Activated CD4-positive, alpha-beta T cell treated with anti-CD3 and anti-CD28 coated beads, Interleukin-2, amount 50 U/mL, for 1 hour (primary cell): ENCODE results near the gene MSRB2.
"Not testable (repeated sequence)": the region's sequence is repeated elsewhere in the genome, so short reads cannot be mapped to it uniquely, and the experiment has no call there.

Source experiments
- DNase-seq: peaks from one replicate; pipeline ENCODE4 v3.0.0-alpha.2; 2020

MSRB2 gene

DNA sequence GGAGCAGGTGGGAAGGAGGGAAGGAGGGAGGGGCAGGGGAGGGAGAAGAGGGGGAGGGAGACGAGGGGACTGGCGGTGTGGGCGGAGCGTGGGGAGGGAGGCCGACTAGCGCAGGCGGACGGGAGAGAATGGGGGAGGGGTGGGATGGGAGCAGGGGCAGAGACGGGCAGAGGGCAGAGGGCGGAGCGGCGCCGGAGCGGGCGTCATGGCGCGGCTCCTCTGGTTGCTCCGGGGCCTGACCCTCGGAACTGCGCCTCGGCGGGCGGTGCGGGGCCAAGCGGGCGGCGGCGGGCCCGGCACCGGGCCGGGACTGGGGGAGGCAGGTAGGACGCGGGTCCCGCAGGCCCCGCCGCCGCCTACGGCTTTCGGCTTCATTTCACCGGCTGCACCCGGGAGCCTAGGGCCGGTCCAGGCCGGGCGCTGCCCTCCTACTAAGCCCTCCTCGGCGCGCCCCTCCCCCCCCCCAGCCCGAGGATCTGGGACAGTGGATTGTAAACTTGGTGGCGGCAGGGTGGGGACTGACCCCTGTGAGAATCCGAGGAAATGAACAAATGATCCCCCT is at the start of gene MSRB2:
TSS of gene MSRB2 (plus strand) at position 176 of the 562 bp plus-strand sequence. CDS start at position 206, 30 bp downstream.
- peak; percentile 69 for DNase-seq

DNA sequence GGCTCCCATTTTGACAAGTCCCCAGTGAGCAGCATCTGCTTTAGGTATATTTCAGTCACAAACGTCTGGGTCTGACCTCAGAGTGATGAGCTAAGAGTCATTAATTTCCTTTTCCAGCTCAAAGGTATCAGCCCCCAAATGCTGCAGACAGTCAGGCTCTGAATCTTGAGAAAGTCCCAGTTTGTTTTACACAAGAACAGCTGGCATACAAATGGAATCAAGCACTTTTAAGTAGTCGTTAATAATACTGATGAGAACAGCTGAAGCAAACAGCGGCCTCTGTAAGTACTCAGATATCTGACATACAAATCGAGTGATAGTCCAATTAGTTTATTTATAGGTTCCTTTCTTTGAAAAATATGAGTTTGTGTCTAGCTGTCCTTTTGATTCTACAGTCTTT is 49.4 kb upstream of the MSRB2 start:
- no peak for DNase-seq

DNA sequence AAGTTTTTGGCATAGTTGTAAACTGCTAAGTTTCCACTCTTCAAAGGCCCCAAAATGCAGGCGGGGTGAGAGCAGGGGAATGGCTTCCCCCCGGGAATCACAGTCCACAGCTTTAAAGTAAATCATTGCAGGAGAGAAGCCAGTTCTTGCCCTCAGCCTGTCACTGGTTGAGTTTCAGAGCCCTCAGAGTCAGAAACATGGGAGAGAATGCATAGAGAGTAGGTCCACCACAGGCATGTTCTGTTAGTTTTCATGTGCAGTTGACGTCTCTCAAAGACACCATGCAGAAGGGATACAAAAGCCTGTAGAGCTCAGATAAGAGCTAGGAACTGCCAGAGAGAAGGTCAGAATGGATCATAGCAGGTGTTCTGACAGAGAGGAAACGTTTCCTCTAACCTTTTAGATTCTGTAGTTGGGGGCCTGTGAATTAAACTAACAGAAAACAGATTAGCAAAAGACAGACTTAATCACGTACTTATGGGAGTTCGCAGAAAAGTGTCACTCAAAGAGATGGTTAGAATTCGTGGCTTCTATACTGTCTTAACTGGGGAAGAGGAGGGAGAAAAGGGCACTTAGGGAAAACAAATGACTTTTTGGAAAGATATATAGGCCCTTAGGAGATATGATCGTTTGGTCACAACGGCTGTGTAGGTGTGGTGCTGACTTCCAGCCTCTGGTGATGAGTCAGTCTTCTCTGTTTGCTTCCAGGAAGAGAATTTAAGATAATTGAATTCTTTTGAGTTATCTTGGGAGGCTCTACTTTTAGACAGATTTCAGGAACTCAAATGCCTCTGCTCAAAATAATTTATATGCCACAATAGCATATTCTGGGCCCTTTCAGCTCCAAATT is 48.0 kb upstream of the MSRB2 start:
- no peak for DNase-seq

DNA sequence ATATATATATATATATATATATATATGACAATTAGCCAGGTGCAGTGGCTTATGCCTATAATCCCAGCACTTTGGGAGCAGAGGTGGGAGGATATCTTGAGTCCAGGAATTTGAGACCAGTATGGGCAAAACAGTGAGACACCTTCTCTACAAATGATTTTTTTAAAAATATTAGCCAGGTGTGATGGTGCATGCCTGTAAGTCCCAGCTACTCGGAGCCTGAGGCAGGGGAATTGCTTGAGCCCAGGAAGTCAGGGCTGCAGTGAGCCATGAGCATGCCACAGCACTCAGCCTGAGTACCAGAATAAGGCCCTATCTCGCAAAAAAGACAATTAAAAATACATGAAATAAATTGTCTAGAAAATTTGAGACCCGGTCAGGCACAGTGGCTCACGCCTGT is 47.2 kb upstream of the MSRB2 start:
- no peak for DNase-seq

DNA sequence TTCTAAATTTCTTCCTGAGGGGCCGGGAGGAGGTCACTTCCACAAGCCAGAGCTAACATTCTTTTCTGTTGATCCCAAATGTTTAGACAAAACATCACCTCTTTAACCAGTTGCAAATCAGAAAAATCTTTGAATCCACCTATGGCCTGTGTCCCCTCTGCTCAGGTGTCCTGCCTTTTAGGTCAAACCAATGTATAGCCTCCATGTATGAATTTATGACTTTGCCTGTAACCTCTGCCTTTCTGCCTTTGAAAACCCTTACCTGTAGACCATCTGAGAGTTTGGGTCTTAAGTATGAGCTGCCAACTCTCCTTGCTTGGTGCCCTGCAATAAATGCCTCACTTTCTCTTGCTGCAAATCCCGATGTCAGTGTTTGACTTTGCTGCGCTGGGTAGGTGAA is 44.1 kb upstream of the MSRB2 start:
- no peak for DNase-seq

DNA sequence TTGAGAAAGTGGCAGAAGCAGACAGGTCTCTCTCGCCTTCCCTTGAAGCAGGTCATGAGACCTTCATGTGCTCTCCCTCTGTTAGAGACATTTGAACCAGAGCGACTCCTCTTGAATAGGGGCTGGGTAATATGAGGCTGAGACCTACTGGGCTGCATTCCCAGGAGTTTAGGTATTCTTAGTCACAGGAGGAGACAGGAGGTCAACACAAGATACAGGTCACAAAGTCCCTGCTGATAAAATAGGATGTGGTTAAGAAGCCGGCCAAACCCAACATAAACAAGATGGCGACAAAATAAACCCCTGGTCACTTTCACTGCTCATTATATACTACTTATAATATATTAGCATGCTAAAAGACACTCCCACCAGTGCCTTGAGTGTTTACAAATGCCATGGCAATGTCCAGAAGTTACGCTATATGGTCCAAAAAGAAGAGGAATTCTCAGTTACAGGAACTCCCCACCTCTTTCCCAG is 43.5 kb upstream of the MSRB2 start:
- no peak for DNase-seq

DNA sequence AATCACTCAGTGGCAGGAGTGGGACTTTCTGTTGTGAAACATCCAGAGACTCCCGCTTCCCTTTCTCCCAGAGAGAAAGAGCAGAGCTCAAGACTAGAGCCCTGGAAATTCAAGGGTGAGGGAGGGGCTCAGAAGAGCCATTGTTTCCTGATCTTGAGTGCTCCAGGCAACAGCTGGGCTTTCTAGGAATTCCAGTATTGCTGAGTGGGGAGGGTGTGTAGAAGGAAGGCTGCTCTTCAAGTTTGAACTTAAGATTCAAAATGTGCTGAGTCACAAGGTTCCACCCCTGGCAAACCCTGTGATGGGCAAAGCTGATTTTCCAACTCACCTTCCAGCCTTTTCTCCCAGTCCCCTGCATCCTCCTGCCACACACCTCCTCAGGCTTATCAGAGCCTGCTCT is 42.3 kb upstream of the MSRB2 start:
- DNase-seq, result no peak

DNA sequence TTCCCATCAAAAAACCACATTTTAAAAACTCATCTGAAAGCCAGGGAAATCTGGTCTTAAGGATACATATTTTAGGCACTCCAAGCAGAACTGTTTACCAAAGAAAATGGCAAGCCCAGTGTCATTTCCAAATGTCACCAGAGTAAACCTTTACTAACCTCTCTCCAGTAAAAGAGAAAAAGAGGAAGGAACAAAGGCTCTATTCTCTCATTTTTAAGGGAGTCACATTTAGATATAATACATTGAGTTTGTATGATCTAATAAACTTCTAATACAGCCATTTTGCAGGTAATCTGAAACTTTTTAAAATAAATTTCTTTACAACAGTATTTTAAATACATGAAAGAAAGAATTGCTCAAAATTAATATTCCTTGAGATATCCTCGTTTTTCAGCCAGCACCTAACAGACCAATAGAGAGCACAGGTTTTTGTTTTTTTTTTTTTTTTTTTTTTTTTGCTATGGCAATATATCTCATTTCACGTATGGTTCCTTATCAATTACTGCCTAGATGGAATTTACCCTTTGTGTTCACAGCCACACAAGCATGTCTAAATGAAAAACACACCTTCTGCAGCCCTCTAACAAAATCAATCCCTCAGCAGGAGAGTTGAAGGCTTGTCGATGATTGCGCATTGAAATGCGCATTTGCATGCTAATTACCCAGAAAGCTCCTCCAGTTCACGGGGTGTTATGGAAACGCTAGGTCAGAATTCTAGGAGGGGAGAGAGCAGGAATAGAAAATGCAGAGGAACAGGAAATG is 39.8 kb upstream of the MSRB2 start:
- no peak for DNase-seq

DNA sequence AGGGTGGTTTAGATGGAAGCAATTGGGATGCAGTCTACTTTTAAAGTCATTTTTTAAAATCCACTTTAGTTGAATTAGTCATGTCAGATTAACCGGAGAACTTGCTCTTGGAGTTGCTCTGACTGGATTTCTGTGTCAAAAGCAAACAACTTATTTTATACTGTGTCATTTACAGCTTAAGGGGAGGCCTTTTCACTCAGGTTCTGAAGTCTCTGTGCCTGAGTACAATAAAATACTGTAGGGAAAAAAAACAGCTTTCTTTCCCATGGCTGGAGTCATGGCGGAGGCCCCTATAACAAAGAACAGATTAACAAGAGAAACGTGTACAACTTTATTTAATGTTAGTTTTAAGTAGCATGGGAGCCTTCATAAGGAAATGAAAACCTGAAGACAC is 39.2 kb upstream of the MSRB2 start:
- no peak for DNase-seq

DNA sequence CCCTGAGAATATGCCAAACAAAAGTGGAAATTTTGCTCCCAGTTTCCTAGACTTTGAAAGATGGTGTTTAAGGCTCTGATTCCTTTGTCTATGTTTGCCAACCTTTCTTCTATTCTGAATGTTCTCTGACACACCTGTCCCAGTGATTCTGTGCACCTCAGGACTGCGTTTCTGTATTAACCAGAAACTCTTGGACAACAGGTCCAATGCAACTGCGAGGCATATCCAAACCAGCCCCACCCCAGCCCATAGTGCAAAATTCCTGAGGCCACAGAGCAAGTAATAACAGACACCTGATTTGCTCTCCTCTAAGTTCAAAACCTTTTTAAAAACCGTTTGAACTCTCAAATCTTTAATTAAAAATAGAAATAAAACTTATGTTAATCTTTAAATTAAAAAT is 37.0 kb upstream of the MSRB2 start:
- DNase-seq, result no peak

DNA sequence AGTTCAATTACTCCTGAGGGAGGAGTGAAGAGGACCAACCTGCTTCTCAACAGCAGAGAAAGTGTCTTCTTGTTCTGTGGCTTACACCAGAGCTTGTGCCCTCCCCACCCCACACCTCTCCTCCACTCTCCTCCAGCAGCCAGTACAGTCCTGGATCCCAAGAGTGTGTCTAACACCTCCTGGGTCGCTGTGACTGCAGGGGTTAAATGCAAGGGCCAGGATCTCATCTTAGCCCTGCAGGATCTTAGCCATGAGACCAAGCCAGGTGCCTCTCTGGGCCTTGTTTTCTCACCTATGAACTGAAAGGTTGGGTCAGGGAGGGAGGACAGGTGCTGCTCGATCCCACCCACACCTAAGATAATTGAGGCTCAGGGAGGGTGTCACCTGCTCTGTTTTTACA is 34.5 kb upstream of the MSRB2 start:
- DNase-seq, result no peak

DNA sequence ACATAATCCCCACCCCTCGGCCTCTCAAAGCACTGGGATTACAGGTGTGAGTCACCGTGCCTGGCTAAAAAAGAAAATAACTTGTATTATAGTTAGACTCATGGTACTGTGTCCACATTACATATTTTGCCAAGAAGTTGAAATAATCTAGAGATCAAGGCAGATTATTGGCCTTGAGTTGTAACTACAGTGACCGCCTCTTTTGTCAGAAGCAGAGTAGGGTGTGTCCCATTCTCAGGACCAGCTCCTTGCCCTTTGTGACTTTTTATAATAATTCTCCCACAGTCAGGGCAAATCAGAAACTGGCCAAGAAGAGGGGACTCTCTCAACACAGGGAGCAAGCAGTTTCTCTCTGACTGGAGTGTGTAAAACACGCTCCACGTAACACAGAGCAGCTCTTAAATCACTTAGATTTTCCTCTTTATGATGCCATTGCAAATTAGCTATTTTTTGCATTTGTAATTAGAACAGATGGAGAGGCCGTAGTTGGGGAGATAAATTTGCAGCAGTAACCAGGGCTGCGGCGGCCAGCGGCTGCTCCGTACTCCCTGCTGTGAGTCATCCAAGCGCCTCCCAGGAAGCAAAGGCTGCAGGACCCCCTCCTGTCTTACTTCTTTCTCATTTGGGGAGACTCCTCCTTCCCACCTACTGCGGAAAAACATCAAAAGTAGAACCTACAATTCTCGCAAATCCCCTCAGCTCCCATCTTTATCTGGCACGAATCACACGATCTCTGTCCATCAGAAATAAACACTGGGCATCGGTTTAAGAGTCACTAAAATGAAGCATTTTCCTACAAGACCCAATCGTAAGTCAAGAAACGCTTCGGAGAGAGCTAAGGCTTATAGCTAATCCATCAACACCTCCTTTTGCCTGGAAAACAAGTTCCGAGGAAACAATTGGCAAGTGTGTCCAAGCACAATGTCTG is 32.1 kb upstream of the MSRB2 start:
- DNase-seq, result no peak

DNA sequence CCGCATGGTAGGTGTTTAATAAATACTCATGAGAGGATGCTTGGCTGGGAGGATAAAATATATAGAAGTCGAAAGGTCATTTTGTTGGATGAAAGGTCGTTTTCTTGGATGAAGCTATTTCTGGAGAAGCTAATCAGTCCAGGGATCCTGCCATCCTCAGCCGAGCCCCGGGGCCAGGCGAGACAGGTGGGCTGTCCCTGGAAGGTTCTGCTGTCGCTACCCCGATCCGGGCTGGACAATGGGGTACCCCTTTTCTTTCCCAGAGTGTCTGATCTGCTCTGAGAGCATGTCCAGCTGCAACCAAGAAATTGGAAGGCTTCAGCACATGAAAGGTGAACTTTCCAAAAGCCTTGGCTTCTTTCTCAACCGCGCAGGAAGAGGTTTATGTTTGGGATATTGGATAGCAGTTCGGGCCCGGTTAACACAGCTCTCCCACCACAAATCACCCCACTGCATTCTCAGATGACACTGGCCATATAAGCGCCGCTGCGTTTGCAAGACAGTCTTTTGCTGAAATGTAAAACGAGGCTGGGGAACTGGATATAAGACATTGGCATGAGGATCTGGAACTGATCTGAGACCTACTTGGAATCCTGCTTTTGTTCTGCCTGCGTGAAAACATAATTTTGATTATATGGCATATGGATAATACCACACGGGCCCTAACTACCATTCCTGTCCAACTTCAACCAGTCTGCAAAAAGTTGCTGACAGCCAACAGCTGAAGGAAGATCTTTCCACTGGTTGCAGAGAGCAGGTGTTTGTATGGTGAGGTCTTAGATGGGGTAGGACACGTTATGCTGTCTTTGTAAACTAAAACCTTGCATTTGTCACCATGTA is 31.2 kb upstream of the MSRB2 start:
- DNase-seq, result no peak

DNA sequence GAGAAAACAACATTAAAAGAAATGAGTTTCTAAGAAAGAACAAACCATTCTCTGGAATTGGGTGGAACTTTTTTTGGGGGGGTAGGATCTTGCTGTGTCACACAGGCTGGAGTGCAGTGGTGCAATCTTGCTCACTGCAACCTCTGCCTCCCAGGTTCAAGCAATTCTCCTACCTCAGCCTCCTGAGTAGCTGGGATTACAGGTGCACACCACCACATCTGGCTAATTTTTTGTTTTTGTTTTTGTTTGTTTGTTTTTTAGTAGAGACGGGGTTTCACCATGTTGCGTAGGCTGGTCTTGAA is 30.6 kb upstream of the MSRB2 start:
- DNase-seq, result not testable (repeated sequence)

DNA sequence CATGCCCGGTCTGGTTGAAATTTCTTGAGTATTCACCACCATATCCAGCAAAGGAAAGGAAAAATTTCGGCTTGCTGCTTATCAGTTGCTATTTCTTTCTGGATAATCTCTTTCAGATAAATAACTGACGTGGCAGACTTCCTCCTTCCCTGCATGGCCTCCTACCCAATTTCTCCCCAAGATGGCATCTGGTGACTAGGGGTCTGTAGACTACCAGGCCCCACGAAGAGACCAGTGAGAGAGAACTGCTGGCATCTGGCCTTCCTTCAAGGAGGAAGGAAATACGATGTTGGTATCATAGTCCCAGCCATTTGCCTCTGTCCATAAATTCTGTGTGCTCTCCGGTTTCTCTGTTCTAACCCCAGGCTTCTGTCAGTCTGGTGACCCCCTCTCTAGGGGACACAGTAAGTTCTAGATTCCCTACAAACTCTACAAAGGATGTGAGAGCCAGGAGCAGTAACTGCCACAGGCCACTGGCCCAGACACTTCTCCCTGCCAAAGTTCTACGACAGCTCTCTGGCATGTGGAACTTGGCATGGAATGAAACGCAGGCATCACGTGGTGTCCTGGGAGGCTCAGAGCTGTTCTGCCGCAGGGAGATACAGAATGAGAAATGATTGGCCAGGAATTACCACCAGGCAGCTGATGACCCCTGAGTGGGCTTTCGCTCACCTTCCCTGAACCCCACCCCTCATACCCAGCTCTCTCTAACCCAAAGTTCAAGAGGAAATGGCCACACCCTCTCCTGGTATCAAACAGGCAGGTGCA is 30.0 kb upstream of the MSRB2 start:
- DNase-seq, result no peak

DNA sequence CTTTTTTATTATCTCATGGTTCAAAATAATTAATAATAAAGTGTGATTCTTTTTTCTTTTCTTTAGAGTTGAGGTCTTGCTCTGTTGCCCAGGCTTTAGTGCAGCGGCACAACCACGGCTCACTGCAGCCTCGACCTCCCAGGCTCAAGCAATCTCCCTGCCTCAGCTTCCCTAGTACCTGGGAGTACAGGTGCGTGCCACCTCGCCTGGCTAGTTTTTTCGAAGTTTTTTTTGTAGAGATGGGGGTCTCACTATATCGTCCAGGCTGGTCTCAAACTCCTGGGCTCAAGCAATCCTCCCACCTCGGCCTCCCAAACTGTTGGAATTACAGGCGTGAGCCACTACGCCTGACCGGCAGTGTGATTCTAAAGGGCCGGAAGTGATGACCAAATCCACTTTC is 28.0 kb upstream of the MSRB2 start:
- DNase-seq, result no peak

DNA sequence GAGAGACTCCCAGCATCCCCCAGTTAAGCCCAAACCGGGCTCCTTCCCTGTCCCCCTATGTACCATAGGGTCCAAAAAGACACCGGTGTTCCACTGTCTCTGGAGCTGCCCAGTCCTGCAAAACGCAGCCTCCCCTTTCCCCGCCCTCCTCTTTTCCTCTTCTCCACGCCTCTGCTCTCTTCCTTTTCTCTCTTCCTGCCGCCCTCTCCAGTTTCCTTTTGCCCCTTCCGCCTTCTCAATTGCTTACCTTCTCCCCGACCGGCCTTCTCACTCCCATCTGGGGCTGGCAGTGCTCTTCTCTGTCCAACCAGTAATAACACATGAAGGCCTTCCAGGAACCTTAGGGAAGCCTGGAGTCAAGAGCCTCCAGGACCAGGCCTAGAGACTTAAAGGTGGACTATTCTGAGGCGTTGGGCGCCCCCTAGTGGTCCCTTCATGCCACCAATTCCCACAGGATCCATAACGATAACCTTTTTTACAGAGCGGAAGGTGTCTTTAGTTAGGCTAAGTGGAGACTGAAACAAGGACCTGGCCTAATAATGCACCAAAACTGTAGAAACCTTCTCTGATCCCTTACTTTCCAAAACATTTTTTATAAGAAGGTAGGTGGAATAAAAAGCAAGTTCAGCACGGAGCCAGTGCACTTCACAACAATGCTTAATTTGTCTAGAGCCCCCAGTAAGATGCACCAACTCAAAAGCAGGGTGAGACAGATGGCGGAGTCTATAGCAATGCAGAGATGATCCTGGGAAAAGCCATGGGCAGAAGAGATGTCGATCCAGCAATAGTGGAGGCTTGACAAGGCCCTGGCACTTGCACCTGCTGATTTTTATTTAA is 27.2 kb upstream of the MSRB2 start:
- DNase-seq, result peak; percentile 67

DNA sequence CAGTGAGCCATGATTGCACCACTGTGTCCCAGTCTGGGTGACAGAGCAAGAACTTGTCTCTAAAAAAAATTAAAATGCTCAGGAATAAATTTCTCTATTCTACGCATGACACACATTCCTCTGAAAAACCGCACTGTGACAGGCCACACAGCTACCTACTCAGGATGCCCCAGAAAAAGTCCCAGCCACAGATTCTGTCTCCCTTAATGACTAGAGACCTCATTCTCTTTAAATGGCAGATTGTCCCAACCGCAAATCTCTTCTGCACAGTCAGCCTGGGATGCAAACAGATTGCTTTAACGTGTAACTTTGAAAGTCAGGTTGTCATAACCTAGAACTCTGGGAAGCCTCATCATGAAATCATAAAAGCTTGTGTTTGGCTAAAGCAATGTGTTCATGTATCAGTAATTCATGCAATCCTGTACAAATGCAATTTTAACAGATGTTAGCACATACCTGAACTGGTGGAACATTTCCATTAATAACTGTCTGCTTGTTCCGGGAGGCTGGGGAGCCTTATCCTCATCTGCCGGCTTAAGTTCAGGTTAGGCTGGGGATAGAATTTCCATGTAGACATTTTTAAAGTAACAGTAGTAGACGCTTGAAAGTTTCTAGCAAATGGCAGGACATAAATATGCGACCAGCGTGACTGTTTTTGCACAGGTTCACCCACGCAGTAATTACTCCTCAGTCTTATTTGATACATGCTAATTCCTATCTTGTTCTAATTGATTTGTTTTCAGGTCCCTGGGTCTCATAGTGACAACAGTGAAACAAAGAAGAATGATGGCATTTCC is 26.2 kb upstream of the MSRB2 start:
- DNase-seq, result no peak
